GM19328 (cell line): ENCODE data around the gene EFCAB12.
"Not testable (repeated sequence)": the region's sequence is repeated elsewhere in the genome, so short reads cannot be mapped to it uniquely, and the experiment has no call there.

Source experiments
- ATAC-seq: cut with Tn5 transposase; IDR thresholded peaks from one replicate; pipeline ENCODE4 v1.9.1; 2021; ENCODE audit warnings: mild to moderate bottlenecking, moderate library complexity; ENCODE audit not compliant: unreplicated experiment

The EFCAB12 gene

DNA sequence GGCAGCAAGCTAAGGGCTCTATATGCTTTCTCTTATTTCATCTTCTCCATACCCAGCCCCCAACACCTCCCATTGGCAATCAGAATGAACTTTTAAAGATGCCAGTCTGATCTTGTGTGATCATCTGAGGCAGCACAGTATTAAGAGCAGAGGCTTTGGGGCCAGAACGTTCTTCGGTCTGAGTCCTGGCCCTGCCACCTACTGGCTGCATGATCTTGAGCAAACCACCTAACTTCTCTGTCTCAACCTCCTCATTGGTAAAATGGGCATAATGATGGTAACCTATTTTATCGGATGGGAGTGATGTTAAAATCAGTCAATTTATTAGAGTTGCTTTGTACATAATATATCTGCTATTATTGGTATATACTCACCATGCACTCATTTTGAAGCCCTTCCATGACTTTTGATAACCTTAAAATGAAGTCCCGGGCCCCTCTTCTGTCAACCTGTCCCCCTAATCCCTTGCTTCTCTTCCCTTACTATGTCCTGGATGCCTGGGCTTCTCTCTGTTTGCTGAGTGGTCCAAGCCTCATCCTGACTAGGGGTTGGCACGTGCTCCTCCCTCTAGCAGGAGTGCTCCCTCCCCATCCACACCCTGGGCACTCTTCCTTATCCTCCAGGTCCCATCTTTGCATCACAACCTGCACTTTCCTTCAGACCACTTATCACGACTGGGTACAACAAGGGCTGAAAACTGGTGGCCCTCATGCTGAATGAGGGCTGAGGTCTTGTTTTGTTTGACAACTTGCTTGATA, 6.3 kb downstream of the EFCAB12 start:
- ATAC-seq, result no peak

DNA sequence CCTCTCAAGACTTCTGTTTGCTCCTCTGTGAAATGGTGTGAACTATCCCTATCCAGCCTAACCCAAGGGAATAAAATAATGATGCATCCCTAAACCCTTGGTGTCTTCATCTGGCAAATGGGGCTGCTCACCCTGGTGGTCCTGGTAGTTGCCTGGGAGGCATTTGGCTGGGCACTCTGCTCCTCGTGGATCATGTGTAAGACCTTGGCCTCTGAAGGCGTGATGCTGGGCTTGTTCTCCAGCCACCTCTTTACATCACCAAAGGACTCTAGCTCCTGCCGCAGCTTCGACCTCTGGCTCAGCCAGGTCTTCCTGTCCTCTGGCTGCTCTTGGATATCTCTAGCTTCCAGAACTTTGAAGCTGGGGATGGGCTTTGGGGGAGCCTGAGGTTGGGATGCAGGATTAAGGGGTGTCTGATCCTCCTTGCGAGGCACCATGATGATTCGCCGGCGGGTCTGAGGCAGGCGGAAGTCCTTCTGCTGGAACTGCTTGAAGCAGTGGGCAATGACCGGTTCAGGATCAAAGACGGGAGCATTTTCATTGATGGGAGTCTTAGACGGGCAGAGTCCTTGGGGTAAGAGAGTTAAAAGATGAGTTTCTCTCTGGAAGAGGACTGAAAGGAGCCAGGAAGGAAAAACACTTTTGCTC, 7.1 kb downstream of the EFCAB12 start:
- no peak for ATAC-seq

DNA sequence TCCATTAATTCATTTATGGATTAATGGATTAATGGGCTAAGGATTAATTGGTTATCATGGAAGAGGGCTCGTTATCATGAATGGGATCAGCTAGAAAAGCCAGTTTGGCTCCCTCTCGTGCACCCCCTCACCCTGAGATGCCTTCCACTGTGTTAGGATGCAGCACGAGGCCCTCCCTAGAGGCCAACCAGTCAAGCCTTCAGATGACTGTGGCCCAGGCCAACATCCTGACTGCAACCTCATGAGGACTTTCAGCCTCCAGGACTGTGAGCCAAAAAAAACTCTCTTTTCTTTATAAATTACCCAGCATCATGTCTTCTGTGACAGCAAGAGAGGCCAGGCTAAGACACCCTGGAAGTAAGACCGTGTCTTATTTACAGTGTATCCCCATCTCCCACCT, 9.0 kb downstream of the EFCAB12 start:
- no peak for ATAC-seq

- ATAC-seq, result no peak
Measured at GRCh38 chr3:129418041-129418973, 10.1 kb downstream of the EFCAB12 start.

DNA sequence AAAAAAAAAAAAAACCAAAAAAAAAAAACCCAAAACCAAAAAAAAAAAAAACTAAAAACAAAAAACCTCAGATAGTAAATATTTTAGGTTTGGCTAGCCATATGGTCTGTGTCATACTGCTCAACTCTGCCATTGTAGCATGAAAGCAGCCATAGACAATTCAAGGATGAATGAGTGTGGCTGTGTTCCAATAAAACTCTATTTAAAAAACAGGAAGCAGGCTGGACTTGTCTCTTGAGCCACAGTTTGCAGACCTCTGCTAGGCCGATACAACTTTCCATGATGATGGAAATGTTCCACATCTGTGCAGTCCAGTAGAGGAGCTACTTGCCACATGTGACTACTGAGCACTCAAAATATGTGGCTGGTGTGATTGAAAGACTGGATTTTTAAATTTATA, 11.1 kb downstream of the EFCAB12 start:
- no peak for ATAC-seq

DNA sequence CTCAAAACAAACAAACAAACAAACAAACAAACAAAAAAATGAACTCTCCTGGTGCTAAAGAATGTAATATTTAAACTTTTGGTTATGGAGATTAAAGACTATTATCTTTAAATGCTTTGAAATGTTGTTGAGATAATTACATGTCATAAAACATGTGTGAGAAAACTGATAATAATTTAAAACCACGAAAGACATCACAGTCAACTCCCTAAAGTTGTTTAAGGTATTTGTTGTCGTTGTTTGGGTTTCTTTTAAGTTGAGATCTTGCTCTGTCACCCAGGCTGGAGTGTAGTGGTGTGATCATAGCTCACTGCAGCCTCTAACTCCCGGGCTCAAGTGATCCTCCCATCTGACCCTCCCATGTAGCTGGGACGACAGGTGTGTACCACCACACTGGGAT, 12.0 kb downstream of the EFCAB12 start:
- no peak for ATAC-seq

DNA sequence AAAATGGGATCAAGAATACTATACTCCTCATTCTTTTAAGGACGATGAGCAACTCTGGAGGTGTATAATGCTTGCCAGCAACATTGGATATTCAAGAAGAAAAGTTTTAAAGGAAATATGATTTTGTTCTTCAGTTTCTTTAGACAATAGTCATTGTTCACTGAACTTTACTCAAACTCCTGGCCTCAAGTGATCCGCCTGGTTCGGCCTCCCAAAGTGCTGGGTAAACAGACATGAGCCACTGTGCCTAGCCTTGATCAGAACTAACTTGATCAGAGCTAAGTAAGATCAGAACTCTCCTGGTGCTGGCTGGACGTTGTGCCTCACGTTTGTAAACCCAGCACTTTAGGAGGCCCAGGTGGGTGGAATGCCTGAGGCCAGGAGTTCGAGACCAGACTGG, 12.6 kb downstream of the EFCAB12 start:
- no peak for ATAC-seq

- ATAC-seq, result no peak
Measured at GRCh38 chr3:129415378-129415777, 13.1 kb downstream of the EFCAB12 start.

DNA sequence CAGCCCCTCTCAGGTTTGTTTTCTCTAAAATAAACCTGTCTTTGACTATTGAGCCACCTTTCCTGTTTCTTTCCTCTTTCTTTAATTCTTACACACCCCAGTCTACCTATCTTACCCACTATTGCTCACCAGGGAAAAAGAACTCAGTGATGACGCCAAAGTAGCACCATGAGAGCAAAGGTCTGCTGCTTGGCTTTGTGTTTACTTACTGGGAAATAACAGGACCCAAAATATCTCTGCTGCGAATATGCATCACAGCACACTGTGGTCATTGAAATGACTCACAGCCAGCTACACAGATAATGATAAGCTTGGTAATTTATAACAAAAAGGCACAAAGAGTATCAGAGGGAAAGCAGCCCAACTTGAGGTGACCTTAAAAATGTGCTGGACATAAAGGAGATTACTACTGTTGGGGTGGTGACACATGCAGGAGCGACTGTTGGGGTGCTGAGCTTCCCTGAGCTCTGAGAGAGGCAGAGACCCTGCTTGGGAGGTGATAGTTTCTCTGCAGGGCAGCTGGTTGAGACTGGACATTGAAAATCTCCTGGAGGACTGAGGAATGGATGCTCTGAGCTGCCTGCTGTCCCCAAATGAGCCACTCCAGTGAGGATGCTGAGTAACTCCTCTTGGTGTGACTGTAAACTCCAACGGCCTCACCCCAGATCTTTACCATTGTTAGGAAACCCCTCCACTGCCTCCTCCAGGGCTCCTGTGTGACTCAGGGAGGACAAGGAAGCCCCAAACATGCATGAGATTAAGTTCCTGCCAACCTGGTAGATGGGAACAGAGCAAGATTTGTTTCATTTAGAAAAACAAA, 14.5 kb downstream of the EFCAB12 start:
- ATAC-seq, result peak; percentile 73

- not testable (repeated sequence) for ATAC-seq
Measured at GRCh38 chr3:129413238-129413637, 15.2 kb downstream of the EFCAB12 start.

GRCh38 chr3:129412542-129413198, 15.8 kb downstream of the EFCAB12 start:
- no peak for ATAC-seq

DNA sequence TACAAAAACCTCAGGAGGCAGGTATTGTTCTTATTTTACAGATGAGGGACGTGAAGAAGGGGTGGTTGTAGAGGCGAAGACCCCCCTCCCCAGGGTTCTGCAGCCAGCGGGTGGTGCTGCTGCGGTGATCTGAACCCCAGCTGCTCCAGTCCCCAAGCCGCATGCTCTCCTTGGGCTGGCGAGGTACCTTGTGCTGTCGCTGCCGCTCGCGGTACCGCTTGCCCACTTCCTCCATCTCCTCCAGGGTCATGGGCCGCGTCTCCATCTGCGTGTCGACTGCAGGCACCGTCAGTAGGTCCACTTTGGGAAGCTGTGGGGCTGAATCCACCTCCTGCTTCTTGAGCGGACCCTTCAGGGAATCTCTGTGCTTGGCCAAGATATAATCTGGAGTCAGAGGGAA, 17.5 kb downstream of the EFCAB12 start:
- ATAC-seq, result no peak

GRCh38 chr3:129409541-129409940, 18.9 kb downstream of the EFCAB12 start:
- ATAC-seq, result no peak

GRCh38 chr3:129404610-129405009, 23.8 kb downstream of the EFCAB12 start:
- no peak for ATAC-seq

DNA sequence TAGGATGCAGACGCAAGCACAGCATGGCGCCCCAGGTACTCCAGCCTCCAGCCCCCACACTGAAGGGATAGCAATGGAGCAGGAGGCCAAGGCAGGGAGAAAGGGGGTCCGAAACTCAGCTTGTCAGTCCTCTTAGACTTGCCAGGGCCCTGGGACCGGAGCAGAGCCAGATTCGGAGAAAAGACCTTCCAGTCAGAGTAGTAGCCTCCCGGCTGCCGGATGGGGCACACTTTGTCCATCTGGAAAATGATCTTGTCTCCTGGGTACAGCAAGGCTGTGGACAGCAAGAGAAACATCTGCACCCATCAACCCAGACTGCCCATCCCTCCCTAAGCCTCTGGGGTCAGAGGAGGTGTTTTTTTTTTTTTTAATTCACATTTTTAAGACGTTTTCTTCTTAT, 24.3 kb downstream of the EFCAB12 start:
- ATAC-seq, result no peak

DNA sequence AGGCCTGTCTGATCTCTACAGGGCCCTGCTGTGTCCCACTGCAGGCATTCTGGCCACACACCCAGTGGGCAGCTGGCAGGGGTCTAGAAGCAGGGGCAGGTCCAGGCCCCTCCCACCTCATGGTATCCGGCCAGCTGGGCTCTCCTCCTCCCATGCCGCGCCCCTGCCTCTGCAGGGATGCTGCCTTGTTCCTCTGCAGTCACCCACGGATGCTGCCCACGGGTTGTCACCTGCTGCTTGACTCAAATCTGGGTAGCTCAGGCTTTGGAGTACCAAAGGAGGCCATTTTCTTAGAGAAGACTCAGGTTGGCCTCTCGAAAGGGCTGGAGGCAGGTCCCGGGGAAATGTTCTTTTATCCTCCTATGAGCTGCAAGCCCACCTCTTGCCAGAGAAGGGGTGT, 25.0 kb downstream of the EFCAB12 start:
- no peak for ATAC-seq

GRCh38 chr3:129402616-129403015, 25.8 kb downstream of the EFCAB12 start:
- ATAC-seq, result no peak

DNA sequence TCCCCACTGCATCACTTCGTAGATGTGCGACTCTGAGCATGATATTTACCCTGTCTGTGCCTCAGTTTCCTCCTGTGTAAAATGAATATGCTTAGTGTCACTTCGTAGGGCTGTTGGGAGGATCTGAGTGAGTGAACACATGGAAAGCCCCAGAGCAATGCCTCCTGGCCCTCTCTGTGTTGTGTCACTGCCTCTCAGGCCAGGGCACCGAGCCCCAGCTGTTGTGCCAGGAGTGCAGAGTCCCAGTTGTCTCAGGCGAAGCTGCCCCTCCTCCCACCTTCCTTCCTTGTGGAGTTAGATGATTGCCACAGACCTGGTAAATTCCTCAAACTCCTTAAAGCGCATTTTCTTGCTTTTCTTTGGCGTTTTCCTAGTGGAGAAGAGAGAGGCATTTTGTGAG, 26.2 kb downstream of the EFCAB12 start:
- no peak for ATAC-seq

DNA sequence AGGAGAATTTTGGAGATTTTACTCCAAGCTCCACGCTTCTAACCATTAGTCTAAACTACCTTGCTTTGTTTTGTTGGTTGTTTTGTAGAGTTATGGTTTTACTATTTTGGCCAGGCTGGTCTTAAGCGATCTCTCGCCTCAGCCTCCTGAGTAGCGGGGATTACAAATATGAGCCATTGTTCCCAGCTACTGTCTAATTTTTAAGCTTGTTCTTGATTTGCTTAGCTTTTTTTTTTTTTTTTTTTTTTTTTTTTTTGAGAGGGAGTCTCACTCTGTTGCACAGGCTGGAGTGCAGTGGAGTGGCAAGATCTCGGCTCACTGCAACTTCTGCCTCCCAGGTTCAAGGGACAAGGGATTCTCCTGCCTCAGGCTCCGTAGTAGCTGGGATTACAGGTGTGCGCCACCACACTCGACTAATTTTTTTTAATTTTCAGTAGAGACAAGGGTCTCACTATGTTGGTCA, 28.5 kb downstream of the EFCAB12 start:
- peak; percentile 6 for ATAC-seq
